KMS-11 (cell line): ENCODE results near the gene MAP3K4.

Experiments
- H2AFZ ChIP-seq: fragments of 200-600 bp; sonication (generic); 2 replicates; pipeline ENCODE4 v1.6.1; 2016; ENCODE audit warnings: antibody characterized with exemption, mixed run types, low read depth
- H3K27ac ChIP-seq: fragments of 200-600 bp; sonication (generic); 2 replicates; pipeline ENCODE4 v1.6.1; 2016; ENCODE audit warnings: mild to moderate bottlenecking, mixed run types
- H3K27me3 ChIP-seq: fragments of 200-600 bp; sonication (generic); 2 replicates; pipeline ENCODE4 v1.6.1; 2017; ENCODE audit warnings: mild to moderate bottlenecking, low read depth, mixed run types, moderate library complexity; ENCODE audit not compliant: insufficient read depth
- H3K36me3 ChIP-seq: fragments of 200-600 bp; sonication (generic); 2 replicates; pipeline ENCODE4 v1.6.1; 2017; ENCODE audit warnings: mild to moderate bottlenecking, mixed run types; ENCODE audit not compliant: insufficient read depth
- H3K4me1 ChIP-seq: fragments of 200-600 bp; sonication (generic); 2 replicates; pipeline ENCODE4 v1.6.1; 2016; ENCODE audit warnings: mild to moderate bottlenecking, low read depth, mixed run types; ENCODE audit not compliant: poor library complexity, severe bottlenecking
- H3K4me2 ChIP-seq: fragments of 200-600 bp; sonication (generic); 2 replicates; pipeline ENCODE4 v1.7.0; 2016; ENCODE audit warnings: mild to moderate bottlenecking, mixed run types
- H3K4me3 ChIP-seq: fragments of 200-600 bp; sonication (generic); IDR thresholded peaks from 2 replicates; pipeline ENCODE4 v1.6.1; 2017; ENCODE audit warnings: low read depth, low read length, mixed read lengths; ENCODE audit not compliant: insufficient read depth
- H3K79me2 ChIP-seq: fragments of 200-600 bp; sonication (generic); 2 replicates; pipeline ENCODE4 v1.6.1; 2016; ENCODE audit warnings: low read depth, mixed run types; ENCODE audit not compliant: insufficient read depth
- H3K9ac ChIP-seq: fragments of 200-600 bp; sonication (generic); 2 replicates; pipeline ENCODE4 v1.6.1; 2016; ENCODE audit warnings: mild to moderate bottlenecking, mixed run types
- H4K20me1 ChIP-seq: fragments of 200-600 bp; sonication (generic); 2 replicates; pipeline ENCODE4 v1.6.1; 2016; ENCODE audit warnings: mild to moderate bottlenecking, mixed run types; ENCODE audit not compliant: insufficient read depth
- CTCF ChIP-seq: fragments of 200-600 bp; sonication (generic); conservative IDR thresholded peaks from 2 replicates; pipeline ENCODE4 v1.6.1; 2017; ENCODE audit warnings: low read depth, mild to moderate bottlenecking, antibody characterized with exemption, low read length, moderate library complexity, mixed read lengths

The MAP3K4 gene

GRCh38 chr6:161150136-161150535 lies 158.6 kb downstream of the MAP3K4 start:
- Histone ChIP-seq H3K27me3 (no peaks in the 10 kb centered on the region), H3K4me1 (no peaks in the 10 kb centered on the region), H2AFZ (no peak overlapping the region), H3K9ac (no peak overlapping the region), H3K79me2 (no peaks in the 10 kb centered on the region), H3K4me3 (no peak overlapping the region), H3K27ac (no peak overlapping the region), H3K4me2 (no peak overlapping the region), H4K20me1 (no peaks in the 10 kb centered on the region), H3K36me3 (no peaks in the 10 kb centered on the region)
- no peak for TF ChIP-seq CTCF

DNA sequence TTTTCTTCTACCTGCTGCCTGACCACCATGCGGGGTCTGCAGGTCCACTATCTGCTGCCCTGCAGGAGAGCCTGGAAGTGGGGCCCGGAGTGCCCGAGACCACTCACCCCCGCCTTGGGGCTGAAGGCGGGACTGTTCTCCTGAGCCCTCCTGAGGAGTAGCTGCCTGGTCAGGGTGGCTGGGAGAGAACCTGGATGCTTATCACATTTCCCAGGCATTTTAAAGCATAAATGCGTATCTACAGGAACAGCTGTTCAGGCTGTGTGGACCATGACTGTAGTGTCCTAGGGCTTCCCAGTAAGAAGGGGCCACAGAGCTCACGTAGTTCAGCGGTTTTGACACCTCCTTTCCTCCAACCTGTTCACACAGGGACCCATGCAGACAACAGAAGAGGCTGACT lies 159.0 kb downstream of the MAP3K4 start:
- no peak overlapping the region for H3K4me2 ChIP-seq
- no peak overlapping the region for H3K9ac ChIP-seq
- no peak for TF ChIP-seq CTCF
- H3K4me3 ChIP-seq: no peak overlapping the region
- H3K36me3 ChIP-seq: no peaks in the 10 kb centered on the region
- H3K27ac ChIP-seq: no peak overlapping the region
- H2AFZ ChIP-seq: no peak overlapping the region
- no peaks in the 10 kb centered on the region for H4K20me1 ChIP-seq
- no peaks in the 10 kb centered on the region for H3K4me1 ChIP-seq
- H3K27me3 ChIP-seq: no peaks in the 10 kb centered on the region
- H3K79me2 ChIP-seq: no peaks in the 10 kb centered on the region

GRCh38 chr6:161151059-161151645 lies 159.6 kb downstream of the MAP3K4 start:
- Histone ChIP-seq H3K36me3 (no peaks in the 10 kb centered on the region), H3K79me2 (no peaks in the 10 kb centered on the region), H3K27ac (no peak overlapping the region), H3K4me2 (no peak overlapping the region), H3K4me1 (no peaks in the 10 kb centered on the region), H3K27me3 (no peaks in the 10 kb centered on the region), H3K4me3 (no peak overlapping the region), H4K20me1 (no peaks in the 10 kb centered on the region), H2AFZ (no peak overlapping the region), H3K9ac (no peak overlapping the region)
- no peak for TF ChIP-seq CTCF

GRCh38 chr6:161151660-161152526 lies 160.3 kb downstream of the MAP3K4 start:
- Histone ChIP-seq H3K4me1 (no peaks in the 10 kb centered on the region), H3K27me3 (no peaks in the 10 kb centered on the region), H3K79me2 (no peaks in the 10 kb centered on the region), H3K36me3 (no peaks in the 10 kb centered on the region), H3K27ac (no peak overlapping the region), H3K4me2 (no peak overlapping the region), H3K9ac (no peak overlapping the region), H2AFZ (no peak overlapping the region), H4K20me1 (no peaks in the 10 kb centered on the region), H3K4me3 (no peak overlapping the region)
- TF ChIP-seq CTCF: no peak
